NT2/D1 (cell line): Measurements from ENCODE around the gene AMPH.

Experiments used
- SUZ12 ChIP-seq: IDR thresholded peaks from 2 replicates; pipeline ENCODE4 v1.6.1; 2011; ENCODE audit not compliant: insufficient read length, insufficient read depth; ENCODE audit errors: extremely low read depth
- ZNF274 ChIP-seq: IDR thresholded peaks from 2 replicates; pipeline ENCODE4 v1.6.1; 2011; ENCODE audit warnings: mild to moderate bottlenecking, low read depth, low read length

GRCh38 chr7:38428041-38428440, 203.1 kb downstream of the AMPH start:
- TF ChIP-seq SUZ12 (no peak), ZNF274 (no peak)
